SK-N-SH treated with all-trans-retinoic acid at 6 μM for 48 hours (cell line): ENCODE results near the gene FHL1.

ENCODE experiments used
- TOX ChIP-seq: fragments of 250-450 bp; sonication (Bioruptor Pico); IDR thresholded peaks from 2 replicates; pipeline ENCODE4 v1.8.0; 2021; ENCODE audit warnings: mild to moderate bottlenecking, moderate library complexity, borderline replicate concordance
- TF ChIP-seq, protein P1 (sequence below): fragments of 250-450 bp; sonication (Bioruptor Pico); IDR thresholded peaks from 2 replicates; pipeline ENCODE4 v1.5.1; 2021; ENCODE audit warnings: mild to moderate bottlenecking, moderate library complexity
- TF ChIP-seq, protein P2 (sequence below): fragments of 250-450 bp; sonication (Bioruptor Pico); IDR thresholded peaks from 2 replicates; pipeline ENCODE4 v1.5.1; 2020; ENCODE audit warnings: low read depth, mild to moderate bottlenecking, moderate library complexity

DNA sequence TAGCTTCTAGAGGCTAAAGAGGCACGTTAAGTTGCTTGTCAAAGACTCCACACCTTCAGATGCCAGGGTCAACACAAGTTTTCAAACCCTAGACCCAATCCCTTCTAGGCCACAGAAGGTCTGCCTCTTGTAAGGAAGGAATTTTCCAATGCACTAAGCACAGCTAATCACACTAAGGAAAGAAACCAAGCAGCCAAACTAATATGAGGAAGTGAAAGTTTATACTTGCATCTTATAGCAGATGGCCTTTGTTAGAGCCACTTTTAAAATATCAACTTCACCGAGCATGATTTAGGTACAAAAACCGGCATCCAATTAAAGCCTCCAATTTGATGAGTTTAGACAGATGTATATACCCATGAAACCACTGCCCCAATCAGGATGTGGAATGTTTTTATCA, 9.9 kb downstream of the FHL1 start:
- TF ChIP-seq, protein P1, sequence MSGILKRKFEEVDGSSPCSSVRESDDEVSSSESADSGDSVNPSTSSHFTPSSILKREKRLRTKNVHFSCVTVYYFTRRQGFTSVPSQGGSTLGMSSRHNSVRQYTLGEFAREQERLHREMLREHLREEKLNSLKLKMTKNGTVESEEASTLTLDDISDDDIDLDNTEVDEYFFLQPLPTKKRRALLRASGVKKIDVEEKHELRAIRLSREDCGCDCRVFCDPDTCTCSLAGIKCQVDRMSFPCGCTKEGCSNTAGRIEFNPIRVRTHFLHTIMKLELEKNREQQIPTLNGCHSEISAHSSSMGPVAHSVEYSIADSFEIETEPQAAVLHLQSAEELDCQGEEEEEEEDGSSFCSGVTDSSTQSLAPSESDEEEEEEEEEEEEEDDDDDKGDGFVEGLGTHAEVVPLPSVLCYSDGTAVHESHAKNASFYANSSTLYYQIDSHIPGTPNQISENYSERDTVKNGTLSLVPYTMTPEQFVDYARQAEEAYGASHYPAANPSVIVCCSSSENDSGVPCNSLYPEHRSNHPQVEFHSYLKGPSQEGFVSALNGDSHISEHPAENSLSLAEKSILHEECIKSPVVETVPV (CRISPR knock-in tag) = no peak
- TF ChIP-seq TOX (CRISPR knock-in tag) = no peak
- TF ChIP-seq, protein P2, sequence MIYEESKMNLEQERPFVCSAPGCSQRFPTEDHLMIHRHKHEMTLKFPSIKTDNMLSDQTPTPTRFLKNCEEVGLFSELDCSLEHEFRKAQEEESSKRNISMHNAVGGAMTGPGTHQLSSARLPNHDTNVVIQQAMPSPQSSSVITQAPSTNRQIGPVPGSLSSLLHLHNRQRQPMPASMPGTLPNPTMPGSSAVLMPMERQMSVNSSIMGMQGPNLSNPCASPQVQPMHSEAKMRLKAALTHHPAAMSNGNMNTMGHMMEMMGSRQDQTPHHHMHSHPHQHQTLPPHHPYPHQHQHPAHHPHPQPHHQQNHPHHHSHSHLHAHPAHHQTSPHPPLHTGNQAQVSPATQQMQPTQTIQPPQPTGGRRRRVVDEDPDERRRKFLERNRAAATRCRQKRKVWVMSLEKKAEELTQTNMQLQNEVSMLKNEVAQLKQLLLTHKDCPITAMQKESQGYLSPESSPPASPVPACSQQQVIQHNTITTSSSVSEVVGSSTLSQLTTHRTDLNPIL = no peak
